Activated naive CD8-positive, alpha-beta T cell treated with anti-CD3 and anti-CD28 coated beads, Interleukin-2, amount 10 ng/mL, durations not matched to agents 7 days and 5 days (primary cell): ENCODE measurements around the gene RPL38. TPM values are rescaled to one million over a fixed set of nuclear protein-coding genes. Genes with fewer than 3 reads are reported as not detected.

Experiments used
- ATAC-seq: fragments of 150-1000 bp; cut with Tn5 transposase; one replicate; pipeline ENCODE4 v1.10.0; 2021; ENCODE audit warnings: low read depth, moderate library complexity
- POLR2A ChIA-PET: fragments of 350-600 bp; sonication (Branson Sonifier 250); formaldehyde crosslinking; loops from one replicate; lab custom pipeline; 2021; ENCODE audit warnings: antibody characterized with exemption; lab: Charles Lee
- DNase-seq: peaks from one replicate; pipeline ENCODE4 v3.0.0; 2021
- H3K27ac Mint-ChIP-seq: one replicate; pipeline ENCODE4 v1.8.0; 2022; ENCODE audit warnings: mild to moderate bottlenecking, mixed read lengths
- H3K27me3 Mint-ChIP-seq: one replicate; pipeline ENCODE4 v1.8.0; 2022; ENCODE audit warnings: mild to moderate bottlenecking, moderate library complexity, mixed read lengths
- H3K36me3 Mint-ChIP-seq: one replicate; pipeline ENCODE4 v1.8.0; 2021; ENCODE audit warnings: mild to moderate bottlenecking, mixed read lengths
- H3K4me1 Mint-ChIP-seq: one replicate; pipeline ENCODE4 v1.8.0; 2021; ENCODE audit warnings: mixed read lengths
- H3K4me3 Mint-ChIP-seq: one replicate; pipeline ENCODE4 v1.8.0; 2022; ENCODE audit warnings: mild to moderate bottlenecking, moderate library complexity, mixed read lengths
- H3K9me3 Mint-ChIP-seq: one replicate; pipeline ENCODE4 v1.8.0; 2021; ENCODE audit warnings: mixed read lengths
- total RNA-seq, 2 experiments: library from RNA; stranded (reverse); gene quantifications; one replicate each; pipeline ENCODE4 v1.2.3, GENCODE V29; 2021

The RPL38 gene
- total RNA-seq, 2 experiments from 2014 or later, result 1,138 to 1,179 TPM

GRCh38 chr17:74205274-74205673 lies 1.8 kb downstream of the RPL38 start:
- Mint-ChIP-seq H3K27me3 (peaks cover 20% of the 10 kb centered on the region), H3K9me3 (no peaks in the 10 kb centered on the region), H3K4me1 (peaks cover 38% of the 10 kb centered on the region), H3K27ac (peak overlapping the region; percentile 60), H3K36me3 (peaks cover 17% of the 10 kb centered on the region), H3K4me3 (peak overlapping the region; percentile 67)
- DNase-seq (no peak), ATAC-seq (no peak)
- POLR2A ChIA-PET, result interaction anchor here (0.6 to 2.7 kb wide), 2 partner anchors 8 to 1045 kb away, joined by 5 to 11 read pairs; partner anchors contain the start of gene TTYH2

- ATAC-seq (no peak), DNase-seq (no peak)
- Mint-ChIP-seq H3K36me3 (peaks cover 21% of the 10 kb centered on the region), H3K27ac (no peak overlapping the region), H3K4me3 (peak overlapping the region; percentile 44), H3K4me1 (peaks cover 42% of the 10 kb centered on the region), H3K27me3 (peaks cover 13% of the 10 kb centered on the region), H3K9me3 (no peaks in the 10 kb centered on the region)
- POLR2A ChIA-PET, result no interaction called here
Observed at GRCh38 chr17:74206332-74206818, 2.9 kb downstream of the RPL38 start.

GRCh38 chr17:74210191-74211140 lies 7.0 kb downstream of the RPL38 start:
- peak; percentile 41 for ATAC-seq

GRCh38 chr17:74211141-74211911 lies 7.8 kb downstream of the RPL38 start:
- Mint-ChIP-seq H3K4me1 (peaks cover 48% of the 10 kb centered on the region), H3K9me3 (no peaks in the 10 kb centered on the region), H3K27ac (peak overlapping the region; percentile 64), H3K27me3 (no peaks in the 10 kb centered on the region), H3K4me3 (peak overlapping the region; percentile 15), H3K36me3 (peaks cover 10% of the 10 kb centered on the region)
- POLR2A ChIA-PET, result interaction anchor here (0.6 to 0.9 kb wide), 3 partner anchors 70 to 158 kb away, joined by 3 to 5 read pairs (median 3); no protein-coding TSS in a partner anchor
- ATAC-seq, result no peak
- no peak for DNase-seq

More at GRCh38 chr17:74210191-74211140, 7.0 kb downstream of the RPL38 start:
- H3K4me3 Mint-ChIP-seq, result no peak overlapping the region
- H3K27ac Mint-ChIP-seq, result peak overlapping the region; percentile 52
- no peaks in the 10 kb centered on the region for H3K27me3 Mint-ChIP-seq
- DNase-seq, result peak; percentile 82
- H3K4me1 Mint-ChIP-seq, result peaks cover 48% of the 10 kb centered on the region
- no peaks in the 10 kb centered on the region for H3K9me3 Mint-ChIP-seq
- POLR2A ChIA-PET, result interaction anchor here (0.6 kb wide), 1 partner anchor 71 kb away, joined by 5 read pairs; no protein-coding TSS in a partner anchor
- peaks cover 12% of the 10 kb centered on the region for H3K36me3 Mint-ChIP-seq

GRCh38 chr17:74211912-74212208 lies 8.4 kb downstream of the RPL38 start:
- no peak for DNase-seq
- no peak for ATAC-seq
- peak overlapping the region; percentile 15 for H3K4me3 Mint-ChIP-seq
- H3K36me3 Mint-ChIP-seq, result peaks cover 9% of the 10 kb centered on the region
- H3K27me3 Mint-ChIP-seq, result no peaks in the 10 kb centered on the region
- POLR2A ChIA-PET, result interaction anchor here (0.7 to 0.9 kb wide), 2 partner anchors 73 to 157 kb away, joined by 3 read pairs; no protein-coding TSS in a partner anchor
- peaks cover 46% of the 10 kb centered on the region for H3K4me1 Mint-ChIP-seq
- H3K27ac Mint-ChIP-seq, result peak overlapping the region; percentile 64
- no peaks in the 10 kb centered on the region for H3K9me3 Mint-ChIP-seq

GRCh38 chr17:74212209-74212912 lies 8.9 kb downstream of the RPL38 start:
- POLR2A ChIA-PET, result interaction anchor here (0.7 to 1.4 kb wide), 3 partner anchors 8 to 157 kb away, joined by 3 to 11 read pairs (median 3); partner anchors contain the start of gene RPL38
- peaks cover 9% of the 10 kb centered on the region for H3K36me3 Mint-ChIP-seq
- no peak for DNase-seq
- ATAC-seq, result no peak
- peak overlapping the region; percentile 85 for H3K4me3 Mint-ChIP-seq
- H3K4me1 Mint-ChIP-seq, result peaks cover 45% of the 10 kb centered on the region
- H3K27ac Mint-ChIP-seq, result peak overlapping the region; percentile 78
- H3K27me3 Mint-ChIP-seq, result no peaks in the 10 kb centered on the region
- no peaks in the 10 kb centered on the region for H3K9me3 Mint-ChIP-seq

- Mint-ChIP-seq H3K9me3 (no peaks in the 10 kb centered on the region), H3K36me3 (peaks cover 9% of the 10 kb centered on the region), H3K4me1 (peaks cover 40% of the 10 kb centered on the region), H3K27me3 (no peaks in the 10 kb centered on the region), H3K4me3 (peak within 1 kb of the TSS; percentile 85), H3K27ac (peak within 1 kb of the TSS; percentile 78)
- POLR2A ChIA-PET, result interaction anchor here (0.6 to 1.8 kb wide), 3 partner anchors 9 to 76 kb away, joined by 3 to 11 read pairs (median 7); partner anchors contain the start of gene RPL38
- ATAC-seq (peak; percentile 75), DNase-seq (peak; percentile 75)
Observed at GRCh38 chr17:74212913-74213791, 9.7 kb downstream of the RPL38 start, which contains the start of gene TTYH2. TSS of gene TTYH2 (plus strand) at chr17:74213571. CDS start at chr17:74213588, 17 bp downstream.

GRCh38 chr17:74213861-74214391 lies 10.4 kb downstream of the RPL38 start:
- Mint-ChIP-seq H3K9me3 (no peaks in the 10 kb centered on the region), H3K4me1 (peaks cover 36% of the 10 kb centered on the region), H3K27me3 (no peaks in the 10 kb centered on the region), H3K27ac (peak overlapping the region; percentile 26), H3K36me3 (peaks cover 9% of the 10 kb centered on the region), H3K4me3 (peak overlapping the region; percentile 85)
- POLR2A ChIA-PET, result interaction anchor here (1.4 to 1.8 kb wide), 2 partner anchors 10 to 14 kb away, joined by 7 to 11 read pairs; partner anchors contain the start of gene RPL38
- no peak for DNase-seq
- no peak for ATAC-seq

- H3K27ac Mint-ChIP-seq, result peak overlapping the region; percentile 26
- H3K27me3 Mint-ChIP-seq, result no peaks in the 10 kb centered on the region
- H3K9me3 Mint-ChIP-seq, result no peaks in the 10 kb centered on the region
- ATAC-seq, result no peak
- no peak for DNase-seq
- POLR2A ChIA-PET, result interaction anchor here (1.8 kb wide), 1 partner anchor 15 kb away, joined by 7 read pairs; no protein-coding TSS in a partner anchor
- H3K4me1 Mint-ChIP-seq, result peaks cover 31% of the 10 kb centered on the region
- peak overlapping the region; percentile 85 for H3K4me3 Mint-ChIP-seq
- H3K36me3 Mint-ChIP-seq, result peaks cover 7% of the 10 kb centered on the region
Observed at GRCh38 chr17:74214484-74215341, 11.2 kb downstream of the RPL38 start.

- Mint-ChIP-seq H3K27ac (no peak overlapping the region), H3K27me3 (no peaks in the 10 kb centered on the region), H3K4me1 (peaks cover 25% of the 10 kb centered on the region), H3K4me3 (no peak overlapping the region), H3K36me3 (peaks cover 3% of the 10 kb centered on the region), H3K9me3 (no peaks in the 10 kb centered on the region)
- POLR2A ChIA-PET, result no interaction called here
- DNase-seq (no peak), ATAC-seq (no peak)
Observed at GRCh38 chr17:74215342-74215727, 11.9 kb downstream of the RPL38 start.

GRCh38 chr17:74216505-74216904 lies 13.0 kb downstream of the RPL38 start:
- no peak overlapping the region for H3K27ac Mint-ChIP-seq
- H3K36me3 Mint-ChIP-seq, result no peaks in the 10 kb centered on the region
- POLR2A ChIA-PET, result no interaction called here
- H3K9me3 Mint-ChIP-seq, result no peaks in the 10 kb centered on the region
- ATAC-seq (no peak), DNase-seq (no peak)
- H3K4me3 Mint-ChIP-seq, result no peak overlapping the region
- H3K4me1 Mint-ChIP-seq, result peaks cover 23% of the 10 kb centered on the region
- no peaks in the 10 kb centered on the region for H3K27me3 Mint-ChIP-seq
